Measurements from ENCODE around the gene FANCF.

Gene FANCF

DNA sequence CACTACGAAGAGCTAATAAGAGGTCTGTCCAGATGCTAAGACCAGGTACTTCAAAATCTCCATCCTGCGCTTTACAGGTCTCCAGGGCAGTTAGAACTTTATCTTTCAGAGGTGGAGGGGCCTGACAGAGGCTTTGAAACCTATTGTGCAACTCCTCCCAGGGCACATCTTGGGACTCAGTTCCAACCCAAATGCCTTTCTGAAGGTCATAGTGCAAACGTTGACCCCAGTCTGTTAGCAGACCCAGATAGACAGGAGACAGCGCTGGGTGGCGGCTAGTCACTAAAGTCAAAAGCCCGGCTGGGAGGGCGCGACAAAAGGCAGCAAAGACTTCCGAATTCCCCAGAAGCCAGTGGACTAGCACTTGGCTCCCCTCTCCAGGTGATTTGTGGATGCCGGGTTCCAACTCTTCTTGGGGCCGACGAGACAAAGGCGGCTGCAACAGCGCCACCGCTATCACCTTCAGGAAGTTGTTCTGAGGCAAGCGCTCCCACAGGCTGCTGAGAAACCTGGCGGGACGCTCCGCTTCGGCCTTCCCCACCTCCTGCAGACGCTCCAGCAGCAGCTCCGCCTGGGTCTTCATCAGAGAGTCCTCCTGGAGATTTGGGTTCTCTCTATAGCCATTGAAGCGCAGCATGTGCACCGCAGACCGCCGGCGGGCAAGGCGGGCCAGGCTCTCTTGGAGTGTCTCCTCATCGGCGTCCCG, 728 bp downstream of the FANCF start:
- H3K4ac ChIP-seq (ENCODE audit: low read length), result no peak overlapping the region
- H3K4me2 ChIP-seq (ENCODE audit: insufficient read depth, low read length, poor library complexity, severe bottlenecking), result peak overlapping the region; percentile 87
- H2BK5ac ChIP-seq (ENCODE audit: low read length), result peak overlapping the region; percentile 70
- peak overlapping the region; percentile 97 for H2AFZ ChIP-seq (ENCODE audit: low read length)
- H2AK5ac ChIP-seq (ENCODE audit: low read depth, low read length), result no peak overlapping the region
- H3K4me1 ChIP-seq (ENCODE audit: control insufficient read depth in 2 of 2, insufficient read depth in 1 of 2, low read depth in 1 of 2, low read length in 2 of 2), result peaks cover 0 to 5% of the 10 kb centered on the region in 2 donors
- no peaks in the 10 kb centered on the region for H3K9me3 ChIP-seq (replicated peaks in 1 of 2; ENCODE audit: control insufficient read depth in 2 of 2, insufficient read depth in 1 of 2, low read depth in 1 of 2, low read length in 2 of 2)
- peak overlapping the region; percentile 96 for H3K23ac ChIP-seq (ENCODE audit: low read depth, low read length, poor library complexity)
- no CpG with 5 or more reads among the region's 31 CpGs for WGBS, 2 donors (ENCODE audit: extremely low coverage in 2 of 2, insufficient read length in 2 of 2, insufficient replicate concordance in 1 of 2)
- peak overlapping the region; percentile 62 for H2BK120ac ChIP-seq (ENCODE audit: low read depth, low read length)
- no peak overlapping the region for H3K14ac ChIP-seq (ENCODE audit: low read length)
- H3K79me1 ChIP-seq (ENCODE audit: low read depth, low read length), result no peaks in the 10 kb centered on the region
- no peaks in the 10 kb centered on the region for H3K27me3 ChIP-seq (ENCODE audit: control insufficient read depth in 3 of 3, insufficient read depth in 3 of 3, low read depth in 1 of 3, low read length in 3 of 3)
- no peak overlapping the region for H3K9ac ChIP-seq (ENCODE audit: low read depth, low read length, poor library complexity)
- H4K8ac ChIP-seq (ENCODE audit: low read depth, low read length), result no peak overlapping the region
- no peak overlapping the region for H2BK12ac ChIP-seq (ENCODE audit: low read length)
- H3K18ac ChIP-seq (ENCODE audit: low read length), result peak overlapping the region; percentile 98
- no peak overlapping the region for H4K91ac ChIP-seq (ENCODE audit: low read depth, low read length, poor library complexity)
- no peak for DNase-seq (ENCODE audit: low spot score)
- H3K4me3 ChIP-seq (ENCODE audit: low read length in 2 of 2), result peak overlapping the region; percentile 86 to 99
- peaks cover 0 to 12% of the 10 kb centered on the region in 2 donors for H3K36me3 ChIP-seq (replicated peaks in 1 of 2; ENCODE audit: control insufficient read depth in 2 of 2, insufficient read depth in 2 of 2, low read length in 2 of 2)
- H3K27ac ChIP-seq (replicated peaks; ENCODE audit: low read length), result peak overlapping the region; percentile 91
- no peak overlapping the region for H2BK15ac ChIP-seq (ENCODE audit: low read length)

DNA sequence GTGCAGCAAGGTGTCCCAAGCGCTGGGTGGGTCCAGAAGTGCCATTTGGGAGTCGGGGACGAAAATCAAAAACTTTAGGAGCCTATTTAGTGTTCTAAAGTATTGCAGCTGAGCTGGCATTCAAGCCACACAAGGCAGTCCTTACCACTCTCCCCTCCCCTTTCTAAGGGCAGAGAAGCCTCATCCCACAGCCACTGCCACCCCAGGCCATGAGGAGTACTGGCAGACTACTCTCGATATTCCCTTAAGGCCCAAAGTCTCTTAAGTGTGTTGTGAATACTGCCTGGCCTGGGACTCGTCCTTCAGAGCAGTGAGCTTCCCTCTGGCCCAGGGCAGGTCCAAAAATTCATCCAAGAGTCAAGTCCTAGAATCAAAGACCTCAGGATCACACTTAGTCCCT, 7.8 kb downstream of the FANCF start:
- Histone ChIP-seq H3K36me3 (replicated peaks in 1 of 2; ENCODE audit: control insufficient read depth in 2 of 2, insufficient read depth in 2 of 2, low read length in 2 of 2) (peaks cover 0 to 4% of the 10 kb centered on the region in 2 donors), H3K4me2 (ENCODE audit: insufficient read depth, low read length, poor library complexity, severe bottlenecking) (no peak overlapping the region), H3K9me3 (replicated peaks in 1 of 2; ENCODE audit: control insufficient read depth in 2 of 2, insufficient read depth in 1 of 2, low read depth in 1 of 2, low read length in 2 of 2) (peaks cover 0 to 4% of the 10 kb centered on the region in 2 donors), H3K4me1 (ENCODE audit: control insufficient read depth in 2 of 2, insufficient read depth in 1 of 2, low read depth in 1 of 2, low read length in 2 of 2) (no peaks in the 10 kb centered on the region), H3K18ac (ENCODE audit: low read length) (no peak overlapping the region), H3K79me1 (ENCODE audit: low read depth, low read length) (no peaks in the 10 kb centered on the region), H2BK12ac (ENCODE audit: low read length) (no peak overlapping the region), H2BK15ac (ENCODE audit: low read length) (no peak overlapping the region), H2AK5ac (ENCODE audit: low read depth, low read length) (no peak overlapping the region), H4K8ac (ENCODE audit: low read depth, low read length) (no peak overlapping the region), H2AFZ (ENCODE audit: low read length) (no peak overlapping the region), H3K27ac (replicated peaks; ENCODE audit: low read length) (no peak overlapping the region), H3K23ac (ENCODE audit: low read depth, low read length, poor library complexity) (no peak overlapping the region), H3K4ac (ENCODE audit: low read length) (no peak overlapping the region), H3K9ac (ENCODE audit: low read depth, low read length, poor library complexity) (no peak overlapping the region), H3K14ac (ENCODE audit: low read length) (no peak overlapping the region), H3K27me3 (ENCODE audit: control insufficient read depth in 3 of 3, insufficient read depth in 3 of 3, low read depth in 1 of 3, low read length in 3 of 3) (no peaks in the 10 kb centered on the region), H3K4me3 (ENCODE audit: low read length in 2 of 2) (no peak overlapping the region), H2BK120ac (ENCODE audit: low read depth, low read length) (no peak overlapping the region), H4K91ac (ENCODE audit: low read depth, low read length, poor library complexity) (no peak overlapping the region), H2BK5ac (ENCODE audit: low read length) (no peak overlapping the region)
- whole genome bisulfite sequencing, 2 donors (ENCODE audit: extremely low coverage in 2 of 2, insufficient read length in 2 of 2, insufficient replicate concordance in 1 of 2), result no CpG with 5 or more reads among the region's 5 CpGs
- no peak for DNase-seq (ENCODE audit: low spot score)

DNA sequence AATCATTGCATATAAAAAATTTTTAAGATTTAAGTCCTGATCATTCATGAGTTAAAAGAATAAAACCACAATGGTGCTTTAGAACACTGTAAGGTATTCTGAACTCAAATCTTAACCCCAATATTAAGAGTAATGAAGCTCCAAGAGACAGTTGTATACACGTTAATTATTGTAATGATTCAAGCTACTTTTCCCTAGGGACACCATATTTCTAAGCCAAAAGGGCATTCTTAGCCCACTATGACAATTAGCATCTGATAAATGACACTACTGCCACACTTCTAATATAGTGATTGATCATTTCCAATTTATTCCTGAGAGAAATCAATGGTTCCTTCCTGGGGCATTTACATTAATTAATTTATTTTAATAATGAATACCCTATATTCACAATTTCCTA, 21.7 kb downstream of the FANCF start:
- no peak overlapping the region for H2BK15ac ChIP-seq (ENCODE audit: low read length)
- H2BK120ac ChIP-seq (ENCODE audit: low read depth, low read length), result no peak overlapping the region
- H3K23ac ChIP-seq (ENCODE audit: low read depth, low read length, poor library complexity), result no peak overlapping the region
- H3K9me3 ChIP-seq (replicated peaks in 1 of 2; ENCODE audit: control insufficient read depth in 2 of 2, insufficient read depth in 1 of 2, low read depth in 1 of 2, low read length in 2 of 2), result no peaks in the 10 kb centered on the region
- peaks cover 0 to 3% (median 0%) of the 10 kb centered on the region in 3 experiments for H3K27me3 ChIP-seq (ENCODE audit: control insufficient read depth in 3 of 3, insufficient read depth in 3 of 3, low read depth in 1 of 3, low read length in 3 of 3)
- H3K4me2 ChIP-seq (ENCODE audit: insufficient read depth, low read length, poor library complexity, severe bottlenecking), result no peak overlapping the region
- no peak overlapping the region for H2BK5ac ChIP-seq (ENCODE audit: low read length)
- no peaks in the 10 kb centered on the region for H3K36me3 ChIP-seq (replicated peaks in 1 of 2; ENCODE audit: control insufficient read depth in 2 of 2, insufficient read depth in 2 of 2, low read length in 2 of 2)
- H3K27ac ChIP-seq (replicated peaks; ENCODE audit: low read length), result no peak overlapping the region
- DNase-seq (ENCODE audit: low spot score), result no peak
- no peak overlapping the region for H4K91ac ChIP-seq (ENCODE audit: low read depth, low read length, poor library complexity)
- H2AK5ac ChIP-seq (ENCODE audit: low read depth, low read length), result no peak overlapping the region
- H4K8ac ChIP-seq (ENCODE audit: low read depth, low read length), result no peak overlapping the region
- H3K4me1 ChIP-seq (ENCODE audit: control insufficient read depth in 2 of 2, insufficient read depth in 1 of 2, low read depth in 1 of 2, low read length in 2 of 2), result no peaks in the 10 kb centered on the region
- H3K4ac ChIP-seq (ENCODE audit: low read length), result no peak overlapping the region
- H3K18ac ChIP-seq (ENCODE audit: low read length), result no peak overlapping the region
- WGBS, 2 donors (ENCODE audit: extremely low coverage in 2 of 2, insufficient read length in 2 of 2, insufficient replicate concordance in 1 of 2), result no CpG with 5 or more reads among the region's 1 CpG
- H3K14ac ChIP-seq (ENCODE audit: low read length), result no peak overlapping the region
- no peaks in the 10 kb centered on the region for H3K79me1 ChIP-seq (ENCODE audit: low read depth, low read length)
- no peak overlapping the region for H2AFZ ChIP-seq (ENCODE audit: low read length)
- H2BK12ac ChIP-seq (ENCODE audit: low read length), result no peak overlapping the region
- H3K4me3 ChIP-seq (ENCODE audit: low read length in 2 of 2), result no peak overlapping the region
- H3K9ac ChIP-seq (ENCODE audit: low read depth, low read length, poor library complexity), result no peak overlapping the region

DNA sequence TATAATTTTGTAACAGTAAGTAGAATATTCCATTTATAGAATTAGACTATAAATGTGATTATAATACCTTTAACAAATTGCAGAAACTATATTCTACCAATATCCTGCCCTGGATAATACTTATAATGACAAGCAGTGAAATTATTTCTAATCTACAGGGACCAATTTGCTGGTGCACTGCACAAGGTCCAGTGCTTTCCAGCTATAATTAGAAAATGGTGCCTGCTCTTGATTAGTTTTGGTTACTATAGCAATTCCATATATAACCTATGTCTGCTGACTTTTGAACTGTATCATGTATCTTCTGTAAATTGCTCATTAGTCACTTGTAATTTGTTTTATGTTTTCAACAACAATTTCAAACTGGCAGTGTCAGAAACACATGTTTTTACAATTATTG, 23.1 kb downstream of the FANCF start:
- Histone ChIP-seq H3K79me1 (ENCODE audit: low read depth, low read length) (no peaks in the 10 kb centered on the region), H3K27ac (replicated peaks; ENCODE audit: low read length) (no peak overlapping the region), H3K4me3 (ENCODE audit: low read length in 2 of 2) (no peak overlapping the region), H3K14ac (ENCODE audit: low read length) (no peak overlapping the region), H3K27me3 (ENCODE audit: control insufficient read depth in 3 of 3, insufficient read depth in 3 of 3, low read depth in 1 of 3, low read length in 3 of 3) (peaks cover 0 to 3% (median 0%) of the 10 kb centered on the region in 3 experiments), H2BK120ac (ENCODE audit: low read depth, low read length) (no peak overlapping the region), H3K4me2 (ENCODE audit: insufficient read depth, low read length, poor library complexity, severe bottlenecking) (no peak overlapping the region), H3K23ac (ENCODE audit: low read depth, low read length, poor library complexity) (no peak overlapping the region), H2AFZ (ENCODE audit: low read length) (no peak overlapping the region), H3K4me1 (ENCODE audit: control insufficient read depth in 2 of 2, insufficient read depth in 1 of 2, low read depth in 1 of 2, low read length in 2 of 2) (no peaks in the 10 kb centered on the region), H2BK5ac (ENCODE audit: low read length) (no peak overlapping the region), H2AK5ac (ENCODE audit: low read depth, low read length) (no peak overlapping the region), H3K18ac (ENCODE audit: low read length) (no peak overlapping the region), H3K9me3 (replicated peaks in 1 of 2; ENCODE audit: control insufficient read depth in 2 of 2, insufficient read depth in 1 of 2, low read depth in 1 of 2, low read length in 2 of 2) (no peaks in the 10 kb centered on the region), H4K8ac (ENCODE audit: low read depth, low read length) (no peak overlapping the region), H2BK15ac (ENCODE audit: low read length) (no peak overlapping the region), H3K9ac (ENCODE audit: low read depth, low read length, poor library complexity) (no peak overlapping the region), H3K4ac (ENCODE audit: low read length) (no peak overlapping the region), H4K91ac (ENCODE audit: low read depth, low read length, poor library complexity) (no peak overlapping the region), H2BK12ac (ENCODE audit: low read length) (no peak overlapping the region), H3K36me3 (replicated peaks in 1 of 2; ENCODE audit: control insufficient read depth in 2 of 2, insufficient read depth in 2 of 2, low read length in 2 of 2) (no peaks in the 10 kb centered on the region)
- DNase-seq (ENCODE audit: low spot score), result no peak
